ENCODE data around the gene FNDC10.

FNDC10 gene

GRCh38 chr1:1616838-1617237 is 16.9 kb upstream of the FNDC10 start:
- TF ChIP-seq CTCF (IDR thresholded peaks at IDR 0.05; ENCODE audit: low read depth, low read length), result no peak
- H3K4me3 ChIP-seq (replicated peaks in 1 of 2; ENCODE audit: low read depth in 2 of 2, low read length in 2 of 2), result peak overlapping the region; percentile 54 to 95
- DNase-seq (ENCODE audit: low read depth in 2 of 2), result no peak

- no peak for TF ChIP-seq CTCF (IDR thresholded peaks at IDR 0.05; ENCODE audit: low read depth, low read length)
- DNase-seq (ENCODE audit: low read depth in 2 of 2), result peak; percentile 19 to 56
Measured at GRCh38 chr1:1616045-1616790, 16.3 kb upstream of the FNDC10 start.

GRCh38 chr1:1615256-1616044 is 15.5 kb upstream of the FNDC10 start, which contains the start of gene MIB2:
Gene MIB2, plus strand, starts transcription at chr1:1615500. Its CDS starts 7,953 bp downstream, at chr1:1623453.
- DNase-seq (ENCODE audit: low read depth in 2 of 2), result peak; percentile 96 to 97
- H3K4me3 ChIP-seq (replicated peaks in 1 of 2; ENCODE audit: low read depth in 2 of 2, low read length in 2 of 2), result peak within 1 kb of the TSS; percentile 92 to 95
- no peak for TF ChIP-seq CTCF (IDR thresholded peaks at IDR 0.05; ENCODE audit: low read depth, low read length)

More at GRCh38 chr1:1616045-1616790, 16.3 kb upstream of the FNDC10 start:
- H3K4me3 ChIP-seq (replicated peaks in 1 of 2; ENCODE audit: low read depth in 2 of 2, low read length in 2 of 2), result peak overlapping the region; percentile 54 to 95

GRCh38 chr1:1614954-1615255 is 15.0 kb upstream of the FNDC10 start:
- no peak for DNase-seq (ENCODE audit: low read depth in 2 of 2)
- no peak for TF ChIP-seq CTCF (IDR thresholded peaks at IDR 0.05; ENCODE audit: low read depth, low read length)
- H3K4me3 ChIP-seq (replicated peaks in 1 of 2; ENCODE audit: low read depth in 2 of 2, low read length in 2 of 2), result peak overlapping the region; percentile 92 to 95

GRCh38 chr1:1614204-1614953 is 14.4 kb upstream of the FNDC10 start:
- TF ChIP-seq CTCF (IDR thresholded peaks at IDR 0.05; ENCODE audit: low read depth, low read length), result no peak
- H3K4me3 ChIP-seq (replicated peaks in 1 of 2; ENCODE audit: low read depth in 2 of 2, low read length in 2 of 2), result peak overlapping the region; percentile 92 to 95
- peak; percentile 85 to 93 for DNase-seq (ENCODE audit: low read depth in 2 of 2)

- H3K4me3 ChIP-seq (replicated peaks in 1 of 2; ENCODE audit: low read depth in 2 of 2, low read length in 2 of 2), result peak overlapping the region; percentile 92 to 95
- no peak for TF ChIP-seq CTCF (IDR thresholded peaks at IDR 0.05; ENCODE audit: low read depth, low read length)
- no peak for DNase-seq (ENCODE audit: low read depth in 2 of 2)
Measured at GRCh38 chr1:1613509-1614082, 13.7 kb upstream of the FNDC10 start.

Measured in cardiac fibroblast (primary cell).